ENCODE results near the gene LIFR. TPM values are rescaled to one million over a fixed set of nuclear protein-coding genes. Genes with fewer than 3 reads are reported as not detected.

Gene LIFR
- polyA plus RNA-seq, 1 donor from 2014 or later = 5.8 TPM

GRCh38 chr5:38468202-38468673, 88.2 kb downstream of the LIFR start:
- Histone ChIP-seq H3K36me3 (ENCODE audit: insufficient read depth, low read length) (no peaks in the 10 kb centered on the region), H3K27me3 (ENCODE audit: insufficient read depth, low read depth, low read length) (no peaks in the 10 kb centered on the region), H3K9me3 (ENCODE audit: low read length) (no peaks in the 10 kb centered on the region), H3F3A (ENCODE audit: insufficient read depth, low read length, poor library complexity, severe bottlenecking) (peaks cover 5% of the 10 kb centered on the region), H3K4me3 (ENCODE audit: low read length) (no peak overlapping the region), H3K79me2 (replicated peaks; ENCODE audit: insufficient read depth, low read length) (no peaks in the 10 kb centered on the region), H3K4me2 (ENCODE audit: low read length) (no peak overlapping the region), H3K9ac (ENCODE audit: low read length) (no peak overlapping the region), H4K20me1 (ENCODE audit: insufficient read depth) (no peaks in the 10 kb centered on the region), H2AFZ (ENCODE audit: low read depth, low read length) (no peak overlapping the region), H3K9me2 (ENCODE audit: insufficient read depth, low read length) (no peaks in the 10 kb centered on the region), H3K27ac (ENCODE audit: low read length) (no peak overlapping the region)
- TF ChIP-seq POLR2AphosphoS5 (IDR thresholded peaks at IDR 0.05) = no peak
- no peak for TF ChIP-seq CTCF (IDR thresholded peaks at IDR 0.05; ENCODE audit: poor library complexity, severe bottlenecking)
- no peak for TF ChIP-seq MXI1 (conservative IDR thresholded peaks at IDR 0.05; ENCODE audit: poor library complexity, severe bottlenecking)
- no peak for TF ChIP-seq TAF1 (IDR thresholded peaks at IDR 0.05; ENCODE audit: low read depth)
- no peak for TF ChIP-seq RAD21 (conservative IDR thresholded peaks at IDR 0.05)
- no peak for TF ChIP-seq EZH2 (IDR thresholded peaks at IDR 0.05; ENCODE audit: borderline replicate concordance, insufficient read depth, low read length, poor library complexity, severe bottlenecking)
- no peak for TF ChIP-seq REST (IDR thresholded peaks at IDR 0.05; ENCODE audit: borderline replicate concordance)
- TF ChIP-seq EP300 (conservative IDR thresholded peaks at IDR 0.05; ENCODE audit: poor library complexity, severe bottlenecking) = no peak
- no peak for TF ChIP-seq SMC3 (conservative IDR thresholded peaks at IDR 0.05; ENCODE audit: poor library complexity)

- no peak overlapping the region for H3K4me2 ChIP-seq (ENCODE audit: low read length)
- no peak overlapping the region for H3K4me3 ChIP-seq (ENCODE audit: low read length)
These were observed 88.9 kb downstream of the LIFR start for GRCh38 chr5:38467353-38468040.

More at GRCh38 chr5:38467353-38468040, 88.9 kb downstream of the LIFR start:
- TF ChIP-seq MXI1 (conservative IDR thresholded peaks at IDR 0.05; ENCODE audit: poor library complexity, severe bottlenecking) (no peak), REST (IDR thresholded peaks at IDR 0.05; ENCODE audit: borderline replicate concordance) (no peak), EZH2 (IDR thresholded peaks at IDR 0.05; ENCODE audit: borderline replicate concordance, insufficient read depth, low read length, poor library complexity, severe bottlenecking) (no peak), RAD21 (conservative IDR thresholded peaks at IDR 0.05) (no peak), TAF1 (IDR thresholded peaks at IDR 0.05; ENCODE audit: low read depth) (no peak), POLR2AphosphoS5 (IDR thresholded peaks at IDR 0.05) (no peak), EP300 (conservative IDR thresholded peaks at IDR 0.05; ENCODE audit: poor library complexity, severe bottlenecking) (no peak)
- Histone ChIP-seq H4K20me1 (ENCODE audit: insufficient read depth) (no peaks in the 10 kb centered on the region), H3K27me3 (ENCODE audit: insufficient read depth, low read depth, low read length) (no peaks in the 10 kb centered on the region), H3K9me2 (ENCODE audit: insufficient read depth, low read length) (no peaks in the 10 kb centered on the region), H3K27ac (ENCODE audit: low read length) (no peak overlapping the region), H3K36me3 (ENCODE audit: insufficient read depth, low read length) (no peaks in the 10 kb centered on the region), H3K79me2 (replicated peaks; ENCODE audit: insufficient read depth, low read length) (no peaks in the 10 kb centered on the region), H3K9ac (ENCODE audit: low read length) (no peak overlapping the region), H2AFZ (ENCODE audit: low read depth, low read length) (no peak overlapping the region), H3K9me3 (ENCODE audit: low read length) (no peaks in the 10 kb centered on the region), H3F3A (ENCODE audit: insufficient read depth, low read length, poor library complexity, severe bottlenecking) (peaks cover 5% of the 10 kb centered on the region)

Measured in neural cell (in vitro differentiated cells).